IPS-18a (cell line): ENCODE data around the gene SOX9.
A peak's percentile ranks its signal among the peaks of the same experiment; 100 is the strongest.
"Not testable (repeated sequence)": the region's sequence is repeated elsewhere in the genome, so short reads cannot be mapped to it uniquely, and the experiment has no call there.

Experiments
- H3K27ac ChIP-seq: one replicate; pipeline ENCODE4 v1.5.1; 2013; ENCODE audit warnings: low read length
- H3K27me3 ChIP-seq: one replicate; pipeline ENCODE4 v1.6.1; 2013; ENCODE audit warnings: mild to moderate bottlenecking, low read length; ENCODE audit not compliant: control insufficient read depth, insufficient read depth
- H3K36me3 ChIP-seq: one replicate; pipeline ENCODE4 v1.6.1; 2013; ENCODE audit warnings: low read depth, low read length; ENCODE audit not compliant: control insufficient read depth
- H3K4me1 ChIP-seq: one replicate; pipeline ENCODE4 v1.6.1; 2013; ENCODE audit warnings: low read depth, low read length; ENCODE audit not compliant: control insufficient read depth
- H3K4me3 ChIP-seq: one replicate; pipeline ENCODE4 v1.5.1; 2013; ENCODE audit warnings: low read length
- H3K9ac ChIP-seq: one replicate; pipeline ENCODE4 v1.6.1; 2013; ENCODE audit warnings: mild to moderate bottlenecking, low read length, moderate library complexity
- H3K9me3 ChIP-seq: one replicate; pipeline ENCODE4 v1.6.1; 2013; ENCODE audit warnings: low read depth, low read length; ENCODE audit not compliant: control insufficient read depth

Gene SOX9

GRCh38 chr17:72111336-72111923 is 9.4 kb upstream of the SOX9 start:
- Histone ChIP-seq H3K4me1 (peaks cover 34% of the 10 kb centered on the region), H3K9ac (no peak overlapping the region), H3K9me3 (no peaks in the 10 kb centered on the region), H3K27ac (no peak overlapping the region), H3K36me3 (no peaks in the 10 kb centered on the region), H3K4me3 (no peak overlapping the region), H3K27me3 (peaks cover 32% of the 10 kb centered on the region)

GRCh38 chr17:72111926-72112325 is 8.9 kb upstream of the SOX9 start:
- H3K9ac ChIP-seq, H3K27ac ChIP-seq, H3K36me3 ChIP-seq, H3K9me3 ChIP-seq, H3K4me3 ChIP-seq: not testable (repeated sequence)
- Histone ChIP-seq H3K27me3 (peaks cover 37% of the 10 kb centered on the region), H3K4me1 (peaks cover 31% of the 10 kb centered on the region)

GRCh38 chr17:72113751-72114150 is 7.1 kb upstream of the SOX9 start:
- Histone ChIP-seq H3K4me1 (peaks cover 22% of the 10 kb centered on the region), H3K27me3 (peaks cover 55% of the 10 kb centered on the region), H3K4me3 (no peak overlapping the region), H3K27ac (no peak overlapping the region), H3K9ac (no peak overlapping the region), H3K36me3 (no peaks in the 10 kb centered on the region), H3K9me3 (no peaks in the 10 kb centered on the region)

- Histone ChIP-seq H3K27me3 (peaks cover 73% of the 10 kb centered on the region), H3K4me3 (peak overlapping the region; percentile 63), H3K4me1 (peaks cover 33% of the 10 kb centered on the region), H3K9ac (no peak overlapping the region), H3K9me3 (no peaks in the 10 kb centered on the region), H3K27ac (no peak overlapping the region), H3K36me3 (no peaks in the 10 kb centered on the region)
Observed at GRCh38 chr17:72115781-72116525, 4.9 kb upstream of the SOX9 start.

- H3K36me3 ChIP-seq = no peaks in the 10 kb centered on the region
- H3K27ac ChIP-seq = no peak overlapping the region
- H3K9ac ChIP-seq = no peak overlapping the region
- peaks cover 73% of the 10 kb centered on the region for H3K27me3 ChIP-seq
- peaks cover 25% of the 10 kb centered on the region for H3K4me1 ChIP-seq
- H3K9me3 ChIP-seq = no peaks in the 10 kb centered on the region
- H3K4me3 ChIP-seq = peak overlapping the region; percentile 63
Observed at GRCh38 chr17:72116661-72117521, 3.9 kb upstream of the SOX9 start.

- Histone ChIP-seq H3K27me3 (peaks cover 73% of the 10 kb centered on the region), H3K9ac (no peak overlapping the region), H3K4me3 (peak overlapping the region; percentile 63)
Observed at GRCh38 chr17:72117535-72118334, 3.1 kb upstream of the SOX9 start.

GRCh38 chr17:72118335-72119076 is 2.3 kb upstream of the SOX9 start:
- H3K4me3 ChIP-seq = peak overlapping the region; percentile 63
- H3K4me1 ChIP-seq = peaks cover 30% of the 10 kb centered on the region
- H3K9me3 ChIP-seq = no peaks in the 10 kb centered on the region
- no peak overlapping the region for H3K27ac ChIP-seq
- H3K9ac ChIP-seq = no peak overlapping the region
- H3K27me3 ChIP-seq = peaks cover 78% of the 10 kb centered on the region
- no peaks in the 10 kb centered on the region for H3K36me3 ChIP-seq

More at GRCh38 chr17:72117535-72118334, 3.1 kb upstream of the SOX9 start:
- H3K9me3 ChIP-seq = no peaks in the 10 kb centered on the region
- H3K4me1 ChIP-seq = peaks cover 25% of the 10 kb centered on the region
- no peaks in the 10 kb centered on the region for H3K36me3 ChIP-seq
- H3K27ac ChIP-seq = no peak overlapping the region

- peaks cover 72% of the 10 kb centered on the region for H3K27me3 ChIP-seq
- H3K4me1 ChIP-seq = peaks cover 30% of the 10 kb centered on the region
- H3K27ac ChIP-seq = no peak overlapping the region
- no peaks in the 10 kb centered on the region for H3K9me3 ChIP-seq
- H3K9ac ChIP-seq = no peak overlapping the region
- H3K4me3 ChIP-seq = peak overlapping the region; percentile 85
- H3K36me3 ChIP-seq = no peaks in the 10 kb centered on the region
Observed at GRCh38 chr17:72119077-72119872, 1.5 kb upstream of the SOX9 start.

GRCh38 chr17:72119873-72120641 is 763 bp upstream of the SOX9 start:
- Histone ChIP-seq H3K9ac (no peak overlapping the region), H3K27ac (no peak overlapping the region), H3K4me1 (peaks cover 30% of the 10 kb centered on the region), H3K36me3 (no peaks in the 10 kb centered on the region), H3K4me3 (peak overlapping the region; percentile 85), H3K27me3 (peaks cover 70% of the 10 kb centered on the region), H3K9me3 (no peaks in the 10 kb centered on the region)
